CD4-positive, alpha-beta T cell treated with Interleukin-15 for 4 hours (primary cell): Measurements from ENCODE around the gene CPAMD8.
"Not testable (repeated sequence)": the region's sequence is repeated elsewhere in the genome, so short reads cannot be mapped to it uniquely, and the experiment has no call there.

Experiments used
- DNase-seq: peaks from one replicate; pipeline ENCODE4 v3.0.0-alpha.2; 2020; ENCODE audit warnings: low spot score

Gene CPAMD8

GRCh38 chr19:16891696-16892382 is 134.8 kb downstream of the CPAMD8 start:
- no peak for DNase-seq

- DNase-seq: no peak
Measured at GRCh38 chr19:16890461-16891184, 136.0 kb downstream of the CPAMD8 start.

GRCh38 chr19:16889883-16890460 is 136.6 kb downstream of the CPAMD8 start:
- DNase-seq: no peak

GRCh38 chr19:16889366-16889882 is 137.2 kb downstream of the CPAMD8 start:
- no peak for DNase-seq

- DNase-seq: no peak
Measured at GRCh38 chr19:16888629-16889365, 137.8 kb downstream of the CPAMD8 start, which contains the start of gene F2RL3. TSS of gene F2RL3 (plus strand) at chr19:16888999. CDS start at chr19:16889190, 191 bp downstream.

GRCh38 chr19:16887353-16888265 is 139.0 kb downstream of the CPAMD8 start:
- DNase-seq: no peak

GRCh38 chr19:16886305-16886880 is 140.2 kb downstream of the CPAMD8 start:
- DNase-seq: no peak

GRCh38 chr19:16885166-16885565 is 141.4 kb downstream of the CPAMD8 start:
- no peak for DNase-seq

GRCh38 chr19:16883522-16883921 is 143.1 kb downstream of the CPAMD8 start:
- DNase-seq: no peak

GRCh38 chr19:16882146-16882545 is 144.5 kb downstream of the CPAMD8 start:
- DNase-seq: no peak

GRCh38 chr19:16880884-16881554 is 145.6 kb downstream of the CPAMD8 start:
- no peak for DNase-seq

- DNase-seq: no peak
Measured at GRCh38 chr19:16878181-16878965, 148.2 kb downstream of the CPAMD8 start.

- DNase-seq: no peak
Measured at GRCh38 chr19:16877581-16877980, 149.0 kb downstream of the CPAMD8 start.

GRCh38 chr19:16876904-16877361 is 149.7 kb downstream of the CPAMD8 start:
- DNase-seq: no peak

- no peak for DNase-seq
Measured at GRCh38 chr19:16875584-16876555, 150.7 kb downstream of the CPAMD8 start.

- not testable (repeated sequence) for DNase-seq
Measured at GRCh38 chr19:16874978-16875299, 151.7 kb downstream of the CPAMD8 start.

- DNase-seq: no peak
Measured at GRCh38 chr19:16874250-16874977, 152.2 kb downstream of the CPAMD8 start.
